H1 (cell line): Measurements from ENCODE around the gene IP6K3. TPM values are rescaled to one million over a fixed set of nuclear protein-coding genes. Genes with fewer than 3 reads are reported as not detected.

Source experiments
- CTCF ChIA-PET: fragments of 300-600 bp; sonication (Branson Sonifier 250); formaldehyde crosslinking; loops from one replicate; lab custom pipeline; 2021; ENCODE audit not compliant: partially characterized antibody; lab: Charles Lee
- POLR2A ChIA-PET: fragments of 300-600 bp; sonication (Branson Sonifier 250); formaldehyde crosslinking; loops from one replicate; lab custom pipeline; 2021; ENCODE audit warnings: inconsistent platforms; ENCODE audit not compliant: partially characterized antibody; lab: Charles Lee
- DNase-seq, 2 experiments: peaks; one replicate each; pipeline versions ENCODE4 v3.0.0 to v3.0.0-alpha.2; 2010 to 2022; ENCODE audit warnings: low spot score in 2 of 2, low read depth in 1 of 2, mixed read lengths in 1 of 2
- FAIRE-seq: peaks from 2 replicates; lab custom pipeline; 2011; peaks lifted over from hg19 to GRCh38; lab: Jason Lieb, UNC
- H2AFZ ChIP-seq: 2 replicates; pipeline ENCODE4 v1.8.1; 2012; ENCODE audit warnings: low read length, inconsistent platforms
- H2AK5ac ChIP-seq: 2 replicates; pipeline ENCODE4 v1.6.1; 2013; ENCODE audit warnings: low read depth, low read length
- H2BK120ac ChIP-seq: replicated peaks from 2 replicates; pipeline ENCODE3; 2013; ENCODE audit warnings: low read depth, low read length, inconsistent platforms
- H2BK12ac ChIP-seq: 2 replicates; pipeline ENCODE4 v1.6.1; 2013; ENCODE audit warnings: low read depth, low read length
- H2BK15ac ChIP-seq: 2 replicates; pipeline ENCODE4 v1.6.1; 2013; ENCODE audit warnings: low read length
- H2BK20ac ChIP-seq: 2 replicates; pipeline ENCODE4 v1.6.1; 2013; ENCODE audit warnings: low read length
- H2BK5ac ChIP-seq: 2 replicates; pipeline ENCODE4 v1.6.1; 2013; ENCODE audit warnings: low read depth, low read length
- H3K14ac ChIP-seq: 2 replicates; pipeline ENCODE4 v1.6.1; 2013; ENCODE audit warnings: inconsistent platforms; ENCODE audit not compliant: insufficient read length
- H3K18ac ChIP-seq: 2 replicates; pipeline ENCODE4 v1.6.1; 2013; ENCODE audit warnings: low read length; ENCODE audit errors: extremely low read depth
- H3K23ac ChIP-seq: 2 replicates; pipeline ENCODE4 v1.6.1; 2013; ENCODE audit warnings: inconsistent platforms; ENCODE audit not compliant: insufficient read length
- H3K23me2 ChIP-seq: 2 replicates; pipeline ENCODE4 v1.6.1; 2013; ENCODE audit warnings: low read depth, low read length
- H3K27ac ChIP-seq: 2 replicates; pipeline ENCODE4 v1.6.1; 2011; ENCODE audit warnings: low read depth, low read length, inconsistent platforms
- H3K27me3 ChIP-seq, 4 experiments: replicated peaks in 1 of 4; 1 replicate in 1 of 4; 2 replicates in 3 of 4; pipeline versions ENCODE4 v1.6.1 to v1.8.1; 2011 to 2013; ENCODE audit warnings: low read length in 3 of 4, mild to moderate bottlenecking in 3 of 4, inconsistent platforms in 2 of 4, mixed read lengths in 2 of 4, moderate library complexity in 1 of 4; ENCODE audit not compliant: control insufficient read depth in 3 of 4, insufficient read depth in 3 of 4; ENCODE audit errors: extremely low read depth in 1 of 4
- H3K36me3 ChIP-seq, 4 experiments: 2 replicates each; pipeline versions ENCODE4 v1.6.1 to v1.8.1; 2011 to 2013; ENCODE audit warnings: mild to moderate bottlenecking in 4 of 4, low read length in 3 of 4, moderate library complexity in 2 of 4, control low read depth in 1 of 4, inconsistent platforms in 1 of 4; ENCODE audit not compliant: insufficient read depth in 4 of 4, control insufficient read depth in 2 of 4
- H3K4ac ChIP-seq: replicated peaks from 2 replicates; pipeline ENCODE3; 2013; ENCODE audit warnings: low read length, low read depth, mixed read lengths, inconsistent platforms; ENCODE audit not compliant: insufficient read length
- H3K4me1 ChIP-seq, 4 experiments: replicated peaks in 1 of 4; 1 replicate in 1 of 4; 2 replicates in 3 of 4; pipeline versions ENCODE4 v1.6.1 to v1.8.1; 2011 to 2013; ENCODE audit warnings: low read length in 3 of 4, inconsistent platforms in 2 of 4, mixed read lengths in 1 of 4; ENCODE audit not compliant: insufficient read depth in 4 of 4, control insufficient read depth in 3 of 4
- H3K4me2 ChIP-seq, 2 experiments: 2 replicates each; pipeline versions ENCODE4 v1.6.1 to v1.8.1; 2011 to 2013; ENCODE audit warnings: low read depth in 2 of 2, low read length in 2 of 2, control low read depth in 1 of 2, inconsistent platforms in 1 of 2, mild to moderate bottlenecking in 1 of 2; ENCODE audit not compliant: insufficient read depth in 1 of 2
- H3K4me3 ChIP-seq, 4 experiments: fragments of 200-600, 300-600 bp in 1 of 4; sonication (generic), shearing (Covaris generic), sonication (Bioruptor Twin) in 1 of 4; 2 replicates each; pipeline versions ENCODE4 v1.5.1 to v1.8.1; 2011 to 2016; ENCODE audit warnings: low read length in 4 of 4, low read depth in 3 of 4, control low read depth in 2 of 4, inconsistent platforms in 2 of 4, mild to moderate bottlenecking in 2 of 4, mixed read lengths in 1 of 4, moderate library complexity in 1 of 4; ENCODE audit not compliant: insufficient read depth in 2 of 4; ENCODE audit errors: extremely low read depth in 1 of 4
- H3K56ac ChIP-seq: replicated peaks from 2 replicates; pipeline ENCODE3; 2013; ENCODE audit warnings: low read depth, mild to moderate bottlenecking, mixed read lengths, low read length, inconsistent platforms; ENCODE audit not compliant: insufficient read length
- H3K79me1 ChIP-seq: 2 replicates; pipeline ENCODE4 v1.6.1; 2013; ENCODE audit warnings: low read depth, low read length, control low read depth
- H3K79me2 ChIP-seq, 2 experiments: 2 replicates each; pipeline versions ENCODE4 v1.6.1 to v1.8.1; 2012 to 2013; ENCODE audit warnings: low read length in 2 of 2, mild to moderate bottlenecking in 2 of 2, inconsistent platforms in 1 of 2; ENCODE audit not compliant: insufficient read depth in 2 of 2, control insufficient read depth in 1 of 2
- H3K9ac ChIP-seq, 4 experiments: replicated peaks in 1 of 4; 1 replicate in 1 of 4; 2 replicates in 3 of 4; pipeline versions ENCODE4 v1.6.1 to v1.8.1; 2011 to 2013; ENCODE audit warnings: low read depth in 3 of 4, low read length in 3 of 4, control low read depth in 2 of 4, mild to moderate bottlenecking in 2 of 4, moderate library complexity in 2 of 4, inconsistent platforms in 1 of 4; ENCODE audit errors: extremely low read depth in 1 of 4
- H3K9me3 ChIP-seq, 2 experiments: 2 replicates each; pipeline versions ENCODE4 v1.6.1 to v1.8.1; 2012 to 2013; ENCODE audit warnings: mild to moderate bottlenecking in 2 of 2, moderate library complexity in 2 of 2, control low read depth in 1 of 2, inconsistent platforms in 1 of 2, low read depth in 1 of 2, low read length in 1 of 2, mixed read lengths in 1 of 2; ENCODE audit not compliant: insufficient read depth in 2 of 2
- H4K20me1 ChIP-seq, 2 experiments: replicated peaks in 1 of 2; 2 replicates each; pipeline versions ENCODE3 to v1.8.1; 2011 to 2013; ENCODE audit warnings: inconsistent platforms in 2 of 2, low read length in 2 of 2, mild to moderate bottlenecking in 1 of 2; ENCODE audit not compliant: insufficient read depth in 2 of 2, control insufficient read depth in 1 of 2
- H4K5ac ChIP-seq: 2 replicates; pipeline ENCODE4 v1.6.1; 2013; ENCODE audit warnings: low read length, low read depth, mixed read lengths, inconsistent platforms; ENCODE audit not compliant: insufficient read length
- H4K8ac ChIP-seq: 2 replicates; pipeline ENCODE4 v1.8.0; 2013; ENCODE audit warnings: mild to moderate bottlenecking, moderate library complexity, low read length, inconsistent platforms; ENCODE audit not compliant: insufficient read depth; ENCODE audit errors: extremely low read depth
- H4K91ac ChIP-seq: replicated peaks from 2 replicates; pipeline ENCODE3; 2013; ENCODE audit warnings: low read length, mixed read lengths, inconsistent platforms; ENCODE audit not compliant: insufficient read length
- BCL11A ChIP-seq, 2 experiments: IDR thresholded peaks; one replicate each; pipeline ENCODE4 v1.6.1; 2011; ENCODE audit warnings: low read depth in 2 of 2, low read length in 2 of 2, mild to moderate bottlenecking in 2 of 2
- CBX8 ChIP-seq: fragments of 300-800, 300-1000 bp; sonication (generic); IDR thresholded peaks from 2 replicates; pipeline ENCODE4 v1.7.1; 2016; ENCODE audit warnings: low read depth, low read length, borderline replicate concordance
- CHD1 ChIP-seq: IDR thresholded peaks from 2 replicates; pipeline ENCODE4 v1.6.1; 2012; ENCODE audit warnings: low read depth, low read length, improper control_type of control experiment
- EP300 ChIP-seq, 2 experiments: IDR thresholded peaks; 1 replicate in 1 of 2; 2 replicates in 1 of 2; pipeline ENCODE4 v1.6.1; 2011 to 2012; ENCODE audit warnings: low read depth in 2 of 2, low read length in 2 of 2, mild to moderate bottlenecking in 2 of 2, borderline replicate concordance in 1 of 2, inconsistent platforms in 1 of 2, moderate library complexity in 1 of 2
- GABPA ChIP-seq: IDR thresholded peaks from 2 replicates; pipeline ENCODE4 v1.6.1; 2011; ENCODE audit warnings: mild to moderate bottlenecking, low read length, moderate library complexity, borderline replicate concordance; ENCODE audit not compliant: insufficient read depth
- HDAC6 ChIP-seq: IDR thresholded peaks from one replicate; pipeline ENCODE4 v1.7.1; 2012; ENCODE audit warnings: low read depth, mild to moderate bottlenecking, inconsistent platforms, low read length, moderate library complexity
- JUND ChIP-seq: IDR thresholded peaks from 2 replicates; pipeline ENCODE4 v1.6.1; 2011; ENCODE audit warnings: mild to moderate bottlenecking, improper control_type of control experiment, low read length
- SAP30 ChIP-seq: fragments of 300-600 bp; sonication (generic); IDR thresholded peaks from 2 replicates; pipeline ENCODE4 v1.7.1; 2012; ENCODE audit warnings: low read length, moderate library complexity, mild to moderate bottlenecking, inconsistent platforms; ENCODE audit not compliant: insufficient read depth, insufficient replicate concordance
- SP2 ChIP-seq: IDR thresholded peaks from 2 replicates; pipeline ENCODE4 v1.6.1; 2012; ENCODE audit warnings: mild to moderate bottlenecking, low read length, inconsistent platforms
- SUZ12 ChIP-seq: fragments of 200-600 bp; sonication (generic); IDR thresholded peaks from 2 replicates; pipeline ENCODE4 v1.6.1; 2012; ENCODE audit warnings: mild to moderate bottlenecking, inconsistent platforms, low read length, moderate library complexity, mixed read lengths
- USF2 ChIP-seq: IDR thresholded peaks from 2 replicates; pipeline ENCODE4 v1.6.1; 2011; ENCODE audit warnings: low read length, improper control_type of control experiment
- YY1 ChIP-seq: IDR thresholded peaks from 2 replicates; pipeline ENCODE4 v1.6.1; 2011; ENCODE audit warnings: low read depth, mild to moderate bottlenecking, low read length
- ZNF274 ChIP-seq: IDR thresholded peaks from 2 replicates; pipeline ENCODE4 v1.7.0; 2012; ENCODE audit warnings: low read length, borderline replicate concordance; ENCODE audit errors: extremely low read depth
- WGBS, 2 experiments: shearing (Covaris generic) in 1 of 2; methylation state at CpG; one replicate each; pipeline versions ENCODE4 v1.1.6 to v1.1.7; 2013 to 2015; ENCODE audit warnings: low lambda C conversion rate in 2 of 2, mixed read lengths in 2 of 2, inconsistent platforms in 1 of 2, low coverage in 1 of 2, missing lambda C conversion rate in 1 of 2; ENCODE audit not compliant: insufficient replicate concordance in 2 of 2, insufficient coverage in 1 of 2, insufficient read length in 1 of 2; ENCODE audit errors: extremely low coverage in 1 of 2, missing lambda C conversion rate in 1 of 2; 5-methylcytosine and 5-hydroxymethylcytosine counted together
- polyA plus RNA-seq, 7 experiments: library from polyadenylated mRNA; depleted of rRNA in 3 of 7; stranded (reverse) in 5 of 7; unstranded in 2 of 7; fragments of >200 nt in 5 of 7; fragments of 200-250 nt in 2 of 7; gene quantifications; 1 replicate in 5 of 7; 2 replicates in 1 of 7; 4 replicates in 1 of 7; pipeline versions ENCODE4 v1.2.1 to v1.2.3, GENCODE V29; 2011 to 2013; ENCODE audit warnings: missing spikeins in 2 of 7, mixed read lengths in 2 of 7
- total RNA-seq: library from RNA; stranded (reverse); fragmentation: NEBNext Ultra II Directional; extraction: Animal tissue kit (Norgen Biotek cat#: 25700); gene quantifications from 2 replicates; pipeline ENCODE4 v1.2.1, GENCODE V29; 2021

The IP6K3 gene
- total and polyA plus RNA-seq, 2 of the 8 experiments (the other 6 are each of a cell fraction or from before 2014, with no cell fraction given): 0.22 to 0.73 TPM

- H3K79me1 ChIP-seq: no peaks in the 10 kb centered on the region
- H4K20me1 ChIP-seq: no peaks in the 10 kb centered on the region
- ChIA-PET CTCF (interaction anchor here (1.1 to 1.6 kb wide), 3 partner anchors 14 to 43 kb away, joined by 3 to 6 read pairs (median 3); no protein-coding TSS in a partner anchor), POLR2A (interaction anchor here (1.4 to 2.4 kb wide), 3 partner anchors 10 to 24 kb away, joined by 3 to 7 read pairs (median 7); partner anchors contain the start of gene UQCC2)
- H3K4ac ChIP-seq: no peak overlapping the region
- no peaks in the 10 kb centered on the region for H3K36me3 ChIP-seq
- H3K9ac ChIP-seq: no peak overlapping the region
- H2BK12ac ChIP-seq: no peak overlapping the region
- H3K79me2 ChIP-seq: no peaks in the 10 kb centered on the region
- H3K18ac ChIP-seq: no peak overlapping the region; the same call in 1 of the 2 replicates
- no peaks in the 10 kb centered on the region for H3K23me2 ChIP-seq
- peaks cover 3 to 4% (median 4%) of the 10 kb centered on the region in 4 experiments; a peak in 6 of 7 replicates for H3K4me1 ChIP-seq
- H2BK20ac ChIP-seq: no peak overlapping the region
- no peak overlapping the region for H4K8ac ChIP-seq
- no peak overlapping the region for H2BK120ac ChIP-seq
- no peak overlapping the region for H4K91ac ChIP-seq
- no peak overlapping the region for H3K4me3 ChIP-seq
- no peak overlapping the region for H3K56ac ChIP-seq
- no peak overlapping the region for H3K27ac ChIP-seq
- H2AK5ac ChIP-seq: no peak overlapping the region
- H3K14ac ChIP-seq: no peak overlapping the region
- no peak overlapping the region for H3K4me2 ChIP-seq
- no peak overlapping the region for H4K5ac ChIP-seq
- FAIRE-seq (no peak), DNase-seq (no peak)
- H3K9me3 ChIP-seq: no peaks in the 10 kb centered on the region; a peak in 1 of 4 replicates
- WGBS, 2 experiments: 90% methylated on average over 6 of the region's 6 CpGs; no CpG with 5 or more reads in 1 of the 2 experiments
- H2BK5ac ChIP-seq: no peak overlapping the region
- H2BK15ac ChIP-seq: no peak overlapping the region
- peaks cover 0 to 6% (median 0%) of the 10 kb centered on the region in 4 experiments; a peak in 3 of 7 replicates for H3K27me3 ChIP-seq
- H2AFZ ChIP-seq: no peak overlapping the region
- no peak overlapping the region for H3K23ac ChIP-seq
- TF ChIP-seq SUZ12 (no peak), JUND (no peak), CHD1 (no peak), ZNF274 (no peak), EP300 (IDR thresholded peaks at IDR 0.05; ENCODE audit: borderline replicate concordance in 1 of 2, low read depth in 2 of 2, low read length in 2 of 2) (no peak), SP2 (no peak), CBX8 (no peak), HDAC6 (no peak), YY1 (no peak), SAP30 (no peak), GABPA (no peak), USF2 (no peak), BCL11A (IDR thresholded peaks at IDR 0.05; ENCODE audit: low read depth in 2 of 2, low read length in 2 of 2) (no peak)
These were observed 17.6 kb downstream of the IP6K3 start for GRCh38 chr6:33729059-33729458.
